ENCODE results near the gene TRAF2. TPM values are rescaled to one million over a fixed set of nuclear protein-coding genes. Genes with fewer than 3 reads are reported as not detected.

TRAF2 gene
- polyA plus RNA-seq, 3 donors, result 1.6 to 6.1 (median 2.0) TPM

- no peak for DNase-seq
- Histone ChIP-seq H3K4me1 (ENCODE audit: control insufficient read depth in 1 of 2, insufficient read depth in 2 of 2, low read length in 2 of 2) (peaks cover 32 to 52% of the 10 kb centered on the region in 2 donors), H3K36me3 (replicated peaks in 1 of 2; ENCODE audit: control insufficient read depth in 1 of 2, insufficient read depth in 2 of 2, low read length in 2 of 2) (peaks cover 0 to 5% of the 10 kb centered on the region in 2 donors), H3K9me3 (replicated peaks in 1 of 2; ENCODE audit: control insufficient read depth in 1 of 2, insufficient read depth in 1 of 2, low read length in 2 of 2) (peaks cover 0 to 5% of the 10 kb centered on the region in 2 donors), H3K9ac (ENCODE audit: insufficient read depth, low read length, poor library complexity, severe bottlenecking) (peak overlapping the region; percentile 56), H2AFZ (ENCODE audit: insufficient read depth, low read depth, low read length, poor library complexity, severe bottlenecking) (peak overlapping the region; percentile 68), H3K4me2 (replicated peaks; ENCODE audit: extremely low read depth, low read length, poor library complexity, severe bottlenecking) (peak overlapping the region; percentile 99), H3K27me3 (ENCODE audit: control insufficient read depth in 2 of 2, insufficient read depth in 2 of 2, low read length in 2 of 2) (peaks cover 12 to 43% of the 10 kb centered on the region in 2 donors), H3K4me3 (replicated peaks in 1 of 3; ENCODE audit: low read depth in 2 of 3, low read length in 3 of 3) (peak overlapping the region; percentile 74 to 93 (median 76)), H3K27ac (ENCODE audit: low read depth in 1 of 2, low read length in 2 of 2) (no peak overlapping the region), H4K20me1 (ENCODE audit: insufficient read depth, low read length) (peaks cover 9% of the 10 kb centered on the region), H3K79me2 (ENCODE audit: insufficient read depth, low read length) (no peaks in the 10 kb centered on the region)
- peaks cover 30 to 52% (median 37%) of the 10 kb centered on the region in 3 donors for H3K27me3 Mint-ChIP-seq (ENCODE audit: low read depth in 3 of 3)
- peaks cover 26% of the 10 kb centered on the region for H3K4me1 Mint-ChIP-seq
- H3K9me3 Mint-ChIP-seq, result peaks cover 0 to 15% (median 12%) of the 10 kb centered on the region in 7 donors
- intact Hi-C loops (cut with micrococcal nuclease), result loop anchor here (5.0 to 10.0 kb wide), 4 partner anchors 40 to 105 kb away; partner anchors contain the start of genes C8G (in 1 of the 2), FBXW5 (in 1 of the 2), LCN12 (in 1 of the 2) and TMEM141 (in 1 of the 2)
- no peak for TF ChIP-seq CTCF (IDR thresholded peaks at IDR 0.05)
- peaks cover 0 to 9% of the 10 kb centered on the region in 2 donors for H3K36me3 Mint-ChIP-seq
- WGBS (ENCODE audit: insufficient coverage), result 4% methylated on average over 56 of the region's 75 CpGs
- H3K27ac Mint-ChIP-seq, result peak overlapping the region in 4 of 7 donors; percentile 7 to 72 (median 34)
- H3K4me3 Mint-ChIP-seq, result peak overlapping the region; percentile 92 to 97
These were observed 39.1 kb upstream of the TRAF2 start for GRCh38 chr9:136847088-136847825.

- H3K4me3 ChIP-seq (replicated peaks in 1 of 3; ENCODE audit: low read depth in 2 of 3, low read length in 3 of 3), result peak overlapping the region; percentile 74 to 93 (median 76)
- H3K4me2 ChIP-seq (replicated peaks; ENCODE audit: extremely low read depth, low read length, poor library complexity, severe bottlenecking), result peak overlapping the region; percentile 99
- Mint-ChIP-seq H3K4me1 (peaks cover 23% of the 10 kb centered on the region), H3K4me3 (peak overlapping the region; percentile 92 to 97), H3K27me3 (ENCODE audit: low read depth in 3 of 3) (peaks cover 30 to 47% (median 35%) of the 10 kb centered on the region in 3 donors), H3K9me3 (peaks cover 0 to 15% (median 12%) of the 10 kb centered on the region in 7 donors), H3K36me3 (peaks cover 0 to 9% of the 10 kb centered on the region in 2 donors), H3K27ac (peak overlapping the region; percentile 7 to 78 (median 70))
- peaks cover 0 to 5% of the 10 kb centered on the region in 2 donors for H3K36me3 ChIP-seq (replicated peaks in 1 of 2; ENCODE audit: control insufficient read depth in 1 of 2, insufficient read depth in 2 of 2, low read length in 2 of 2)
- peak overlapping the region; percentile 68 for H2AFZ ChIP-seq (ENCODE audit: insufficient read depth, low read depth, low read length, poor library complexity, severe bottlenecking)
- H4K20me1 ChIP-seq (ENCODE audit: insufficient read depth, low read length), result peaks cover 9% of the 10 kb centered on the region
- H3K27ac ChIP-seq (ENCODE audit: low read depth in 1 of 2, low read length in 2 of 2), result no peak overlapping the region
- no peaks in the 10 kb centered on the region for H3K79me2 ChIP-seq (ENCODE audit: insufficient read depth, low read length)
- peak; percentile 62 to 65 (median 63) for DNase-seq
- H3K9me3 ChIP-seq (replicated peaks in 1 of 2; ENCODE audit: control insufficient read depth in 1 of 2, insufficient read depth in 1 of 2, low read length in 2 of 2), result peaks cover 0 to 5% of the 10 kb centered on the region in 2 donors
- under 1% methylated on average over 48 of the region's 48 CpGs for WGBS (ENCODE audit: insufficient coverage)
- H3K27me3 ChIP-seq (ENCODE audit: control insufficient read depth in 2 of 2, insufficient read depth in 2 of 2, low read length in 2 of 2), result peaks cover 12 to 37% of the 10 kb centered on the region in 2 donors
- peaks cover 28 to 47% of the 10 kb centered on the region in 2 donors for H3K4me1 ChIP-seq (ENCODE audit: control insufficient read depth in 1 of 2, insufficient read depth in 2 of 2, low read length in 2 of 2)
- intact Hi-C loops (cut with micrococcal nuclease), result loop anchor here (2.0 to 10.0 kb wide), 5 partner anchors 39 to 104 kb away; partner anchors contain the start of genes TRAF2 (in 2 of the 2), C8G (in 1 of the 2), FBXW5 (in 1 of the 2) and LCN12 (in 1 of the 2)
- TF ChIP-seq CTCF (IDR thresholded peaks at IDR 0.05), result no peak
- peak overlapping the region; percentile 56 for H3K9ac ChIP-seq (ENCODE audit: insufficient read depth, low read length, poor library complexity, severe bottlenecking)
These were observed 38.4 kb upstream of the TRAF2 start for GRCh38 chr9:136847826-136848392.
